ENCODE data around the gene ADCY7.

DNA sequence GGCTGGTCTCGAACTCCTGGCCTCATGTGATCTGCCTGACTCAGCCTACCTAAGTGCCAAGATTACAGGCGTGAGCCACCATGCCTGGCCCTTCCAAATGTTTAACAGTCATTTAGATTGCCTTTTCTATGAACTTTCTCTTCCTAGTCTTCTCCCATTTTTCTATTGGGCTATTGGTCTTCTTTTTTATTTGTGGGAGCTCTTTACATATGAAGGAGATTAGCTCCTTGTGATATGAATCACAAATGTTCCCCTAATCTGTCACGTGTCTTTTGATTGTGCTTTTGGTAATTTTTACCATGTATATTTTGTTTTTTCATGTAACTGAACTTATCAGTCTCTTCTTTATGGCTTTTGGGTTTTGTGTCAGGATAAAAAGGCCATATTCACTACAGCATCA lies 11.9 kb downstream of the ADCY7 start:
- TF ChIP-seq, protein P1, sequence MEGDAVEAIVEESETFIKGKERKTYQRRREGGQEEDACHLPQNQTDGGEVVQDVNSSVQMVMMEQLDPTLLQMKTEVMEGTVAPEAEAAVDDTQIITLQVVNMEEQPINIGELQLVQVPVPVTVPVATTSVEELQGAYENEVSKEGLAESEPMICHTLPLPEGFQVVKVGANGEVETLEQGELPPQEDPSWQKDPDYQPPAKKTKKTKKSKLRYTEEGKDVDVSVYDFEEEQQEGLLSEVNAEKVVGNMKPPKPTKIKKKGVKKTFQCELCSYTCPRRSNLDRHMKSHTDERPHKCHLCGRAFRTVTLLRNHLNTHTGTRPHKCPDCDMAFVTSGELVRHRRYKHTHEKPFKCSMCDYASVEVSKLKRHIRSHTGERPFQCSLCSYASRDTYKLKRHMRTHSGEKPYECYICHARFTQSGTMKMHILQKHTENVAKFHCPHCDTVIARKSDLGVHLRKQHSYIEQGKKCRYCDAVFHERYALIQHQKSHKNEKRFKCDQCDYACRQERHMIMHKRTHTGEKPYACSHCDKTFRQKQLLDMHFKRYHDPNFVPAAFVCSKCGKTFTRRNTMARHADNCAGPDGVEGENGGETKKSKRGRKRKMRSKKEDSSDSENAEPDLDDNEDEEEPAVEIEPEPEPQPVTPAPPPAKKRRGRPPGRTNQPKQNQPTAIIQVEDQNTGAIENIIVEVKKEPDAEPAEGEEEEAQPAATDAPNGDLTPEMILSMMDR (IDR thresholded peaks at IDR 0.05; ENCODE audit: insufficient read depth, low read depth, low read length) = no peak
- TF ChIP-seq EZH2 (IDR thresholded peaks at IDR 0.05; ENCODE audit: insufficient read depth, low read length) = no peak
